Chondrocyte (in vitro differentiated cells): ENCODE results near the gene GRID2IP. TPM values are rescaled to one million over a fixed set of nuclear protein-coding genes. Genes with fewer than 3 reads are reported as not detected.

Experiments used
- DNase-seq: peaks from one replicate; pipeline ENCODE4 v3.0.0; 2021; ENCODE audit warnings: mixed read lengths, low spot score
- H3K27ac Mint-ChIP-seq: one replicate; pipeline ENCODE4 v1.8.0; 2021; ENCODE audit warnings: mild to moderate bottlenecking, moderate library complexity, mixed read lengths; ENCODE audit not compliant: unreplicated experiment
- H3K27me3 Mint-ChIP-seq: 2 replicates; pipeline ENCODE4 v1.8.0; 2021; ENCODE audit warnings: low read depth, mixed read lengths
- H3K36me3 Mint-ChIP-seq: 2 replicates; pipeline ENCODE4 v1.8.0; 2021; ENCODE audit warnings: low read depth, mixed read lengths
- H3K4me1 Mint-ChIP-seq: 2 replicates; pipeline ENCODE4 v1.8.0; 2021; ENCODE audit warnings: low read depth, mild to moderate bottlenecking, mixed read lengths
- H3K4me3 Mint-ChIP-seq: one replicate; pipeline ENCODE4 v1.8.0; 2021; ENCODE audit warnings: mild to moderate bottlenecking, moderate library complexity, mixed read lengths; ENCODE audit not compliant: unreplicated experiment
- H3K9me3 Mint-ChIP-seq: 2 replicates; pipeline ENCODE4 v1.8.0; 2021; ENCODE audit warnings: low read depth, mixed read lengths
- total RNA-seq: library from RNA; stranded (reverse); gene quantifications from 3 replicates; pipeline ENCODE4 v1.2.1, GENCODE V29; 2021
- TF ChIP-seq, protein P1 (sequence below): fragments of 200-600 bp; sonication (generic); IDR thresholded peaks from 2 replicates; pipeline ENCODE4 v1.5.0; 2021; ENCODE audit warnings: antibody characterized with exemption, mild to moderate bottlenecking, moderate library complexity

The GRID2IP gene
- total RNA-seq, 1 donor from 2014 or later, result 0.20 TPM

DNA sequence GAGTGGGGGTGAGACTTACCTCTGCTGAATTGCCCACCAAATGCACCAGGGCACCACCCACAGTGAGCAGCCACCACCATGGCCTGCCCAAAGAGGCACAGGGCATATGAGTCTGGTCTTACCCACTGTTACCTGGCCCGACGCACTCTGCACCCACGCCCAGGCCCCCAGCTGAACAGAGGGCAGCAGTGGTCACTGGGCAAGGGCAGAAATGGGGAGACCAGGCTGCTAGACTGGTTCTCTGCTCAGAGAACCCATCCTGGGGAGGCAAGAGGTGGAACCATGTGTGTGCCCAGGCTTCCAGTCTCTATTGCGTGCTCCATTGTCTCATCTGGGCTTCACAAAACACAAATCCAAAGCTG is 64.1 kb downstream of the GRID2IP start:
- peaks cover 6% of the 10 kb centered on the region for H3K27me3 Mint-ChIP-seq
- no peak overlapping the region for H3K4me3 Mint-ChIP-seq
- no peak overlapping the region for H3K27ac Mint-ChIP-seq
- DNase-seq, result no peak
- TF ChIP-seq, protein P1, sequence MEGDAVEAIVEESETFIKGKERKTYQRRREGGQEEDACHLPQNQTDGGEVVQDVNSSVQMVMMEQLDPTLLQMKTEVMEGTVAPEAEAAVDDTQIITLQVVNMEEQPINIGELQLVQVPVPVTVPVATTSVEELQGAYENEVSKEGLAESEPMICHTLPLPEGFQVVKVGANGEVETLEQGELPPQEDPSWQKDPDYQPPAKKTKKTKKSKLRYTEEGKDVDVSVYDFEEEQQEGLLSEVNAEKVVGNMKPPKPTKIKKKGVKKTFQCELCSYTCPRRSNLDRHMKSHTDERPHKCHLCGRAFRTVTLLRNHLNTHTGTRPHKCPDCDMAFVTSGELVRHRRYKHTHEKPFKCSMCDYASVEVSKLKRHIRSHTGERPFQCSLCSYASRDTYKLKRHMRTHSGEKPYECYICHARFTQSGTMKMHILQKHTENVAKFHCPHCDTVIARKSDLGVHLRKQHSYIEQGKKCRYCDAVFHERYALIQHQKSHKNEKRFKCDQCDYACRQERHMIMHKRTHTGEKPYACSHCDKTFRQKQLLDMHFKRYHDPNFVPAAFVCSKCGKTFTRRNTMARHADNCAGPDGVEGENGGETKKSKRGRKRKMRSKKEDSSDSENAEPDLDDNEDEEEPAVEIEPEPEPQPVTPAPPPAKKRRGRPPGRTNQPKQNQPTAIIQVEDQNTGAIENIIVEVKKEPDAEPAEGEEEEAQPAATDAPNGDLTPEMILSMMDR, result no peak
- H3K4me1 Mint-ChIP-seq, result peaks cover 13% of the 10 kb centered on the region
- peaks cover 9% of the 10 kb centered on the region for H3K36me3 Mint-ChIP-seq
- peaks cover 9% of the 10 kb centered on the region for H3K9me3 Mint-ChIP-seq

DNA sequence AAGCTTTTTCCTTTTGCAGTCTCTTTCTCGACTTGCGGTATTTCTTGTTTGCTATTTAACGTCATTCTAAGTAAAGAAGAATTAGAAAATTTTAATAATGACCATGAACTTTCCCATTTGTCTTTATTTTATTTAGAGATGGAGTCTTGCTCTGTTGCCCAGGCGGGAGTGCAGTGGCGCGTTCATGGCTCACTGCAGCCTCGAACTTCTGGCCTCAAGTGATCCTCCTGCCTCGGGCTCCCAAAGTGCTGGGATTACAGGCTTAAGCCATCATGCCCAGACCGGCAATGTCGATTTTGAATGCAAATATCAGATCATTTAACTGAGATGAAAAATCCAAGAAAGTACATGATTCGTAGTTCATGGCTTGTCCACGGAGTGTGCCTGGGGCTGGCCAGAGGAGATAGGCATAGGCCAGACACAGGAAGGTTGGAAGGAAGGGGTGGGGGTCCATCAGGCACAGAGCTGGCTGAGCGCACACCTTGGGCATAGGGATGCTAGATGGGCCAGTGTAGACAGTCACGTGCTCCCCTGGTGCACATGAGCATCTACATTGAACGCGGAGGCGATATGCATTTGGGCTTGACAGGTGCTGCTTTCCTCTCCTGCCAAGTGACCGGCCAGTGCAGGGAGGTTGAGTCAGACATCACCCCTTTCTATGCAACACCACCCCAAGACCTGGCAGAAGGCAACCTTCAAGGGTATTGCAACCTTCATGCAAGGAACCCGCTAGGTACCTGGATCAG is 64.7 kb downstream of the GRID2IP start:
- Mint-ChIP-seq H3K27me3 (peaks cover 6% of the 10 kb centered on the region), H3K9me3 (peaks cover 9% of the 10 kb centered on the region), H3K27ac (no peak overlapping the region), H3K4me3 (no peak overlapping the region), H3K36me3 (peaks cover 10% of the 10 kb centered on the region), H3K4me1 (peaks cover 17% of the 10 kb centered on the region)
- DNase-seq, result no peak
- TF ChIP-seq, protein P1, result no peak

DNA sequence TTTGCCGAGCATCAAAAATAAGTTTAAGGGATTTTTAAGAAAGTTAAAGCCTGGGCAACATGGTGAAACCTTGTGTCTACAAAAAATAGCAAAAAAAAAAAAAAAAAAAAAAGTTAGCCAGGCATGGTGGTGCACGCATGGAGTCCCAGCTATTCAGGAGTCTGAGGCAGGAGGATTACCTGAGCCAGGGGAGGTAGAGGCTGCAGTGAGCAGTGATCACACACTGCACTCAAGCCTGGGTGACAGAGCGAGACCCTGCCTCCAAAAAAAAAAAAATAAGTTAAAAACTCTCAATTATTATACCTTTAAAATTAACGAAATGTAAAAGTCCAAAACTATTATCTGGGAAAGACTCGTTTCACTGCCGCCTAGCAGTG is 68.5 kb downstream of the GRID2IP start:
- H3K27ac Mint-ChIP-seq, result peak overlapping the region; percentile 99
- TF ChIP-seq, protein P1, result no peak

DNA sequence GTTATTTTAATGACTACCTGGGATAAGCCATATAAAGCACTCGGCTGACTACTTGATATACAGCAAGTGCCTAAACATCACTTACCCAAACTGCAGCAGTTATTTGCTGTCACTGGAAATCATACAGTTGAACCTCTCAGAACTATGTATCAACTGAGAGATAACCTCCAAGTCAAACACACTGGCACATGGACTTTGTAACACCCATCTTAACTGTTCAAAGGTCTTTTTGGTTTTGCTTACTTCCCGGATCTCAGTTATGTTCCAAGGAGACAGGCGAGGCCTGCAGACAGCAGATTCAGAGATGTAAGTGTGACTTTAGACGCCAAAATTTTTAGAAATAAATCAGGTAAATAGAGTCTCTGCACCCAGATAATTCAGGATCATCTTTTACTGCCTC is 69.0 kb downstream of the GRID2IP start:
- no peak for DNase-seq
- Mint-ChIP-seq H3K9me3 (peaks cover 4% of the 10 kb centered on the region), H3K4me3 (peak overlapping the region; percentile 96), H3K4me1 (peaks cover 60% of the 10 kb centered on the region), H3K27me3 (no peaks in the 10 kb centered on the region), H3K27ac (peak overlapping the region; percentile 99), H3K36me3 (peaks cover 23% of the 10 kb centered on the region)
- TF ChIP-seq, protein P1, result no peak

More for the DNA sequence above, 68.5 kb downstream of the GRID2IP start:
- H3K27me3 Mint-ChIP-seq, result no peaks in the 10 kb centered on the region
- DNase-seq, result no peak
- H3K9me3 Mint-ChIP-seq, result peaks cover 4% of the 10 kb centered on the region
- H3K4me1 Mint-ChIP-seq, result peaks cover 56% of the 10 kb centered on the region
- peak overlapping the region; percentile 96 for H3K4me3 Mint-ChIP-seq
- H3K36me3 Mint-ChIP-seq, result peaks cover 23% of the 10 kb centered on the region

DNA sequence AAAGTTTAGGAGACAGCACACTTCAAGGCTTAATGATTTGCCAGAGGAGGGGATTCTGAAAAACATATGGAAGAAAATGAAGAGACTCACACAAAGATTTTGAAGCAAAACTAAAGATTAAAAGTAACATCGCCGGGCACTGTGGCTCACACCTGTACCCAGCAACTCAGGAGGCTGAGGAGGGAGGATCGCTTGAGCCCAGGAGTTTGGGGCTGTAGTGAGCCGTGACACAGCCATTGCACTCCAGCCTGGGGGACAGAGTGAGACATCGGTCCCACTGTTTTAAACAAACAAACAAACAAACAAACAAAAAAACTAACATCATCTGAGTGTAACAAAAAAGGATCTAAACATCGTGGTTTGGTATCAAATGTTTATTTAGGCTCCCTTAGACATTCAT is 69.8 kb downstream of the GRID2IP start:
- Mint-ChIP-seq H3K27me3 (no peaks in the 10 kb centered on the region), H3K4me1 (peaks cover 69% of the 10 kb centered on the region), H3K4me3 (peak overlapping the region; percentile 96), H3K27ac (peak overlapping the region; percentile 89), H3K36me3 (peaks cover 23% of the 10 kb centered on the region), H3K9me3 (peaks cover 4% of the 10 kb centered on the region)
- DNase-seq, result no peak
- TF ChIP-seq, protein P1, result no peak
